Occipital lobe (tissue), 2 donors: ENCODE results near the gene TSHZ1. TPM values are rescaled to one million over a fixed set of nuclear protein-coding genes. Genes with fewer than 3 reads are reported as not detected.

Experiments used
- DNase-seq: peaks from one replicate; lab custom pipeline; 2025; lab: John Stamatoyannopoulos, UW
- total RNA-seq: library from RNA; depleted of rRNA; stranded (reverse); fragments of >200 nt; gene quantifications from one replicate; pipeline ENCODE4 v1.2.3, GENCODE V29; 2014

The TSHZ1 gene
- total RNA-seq, 1 donor from 2014 or later: 4.1 TPM

DNA sequence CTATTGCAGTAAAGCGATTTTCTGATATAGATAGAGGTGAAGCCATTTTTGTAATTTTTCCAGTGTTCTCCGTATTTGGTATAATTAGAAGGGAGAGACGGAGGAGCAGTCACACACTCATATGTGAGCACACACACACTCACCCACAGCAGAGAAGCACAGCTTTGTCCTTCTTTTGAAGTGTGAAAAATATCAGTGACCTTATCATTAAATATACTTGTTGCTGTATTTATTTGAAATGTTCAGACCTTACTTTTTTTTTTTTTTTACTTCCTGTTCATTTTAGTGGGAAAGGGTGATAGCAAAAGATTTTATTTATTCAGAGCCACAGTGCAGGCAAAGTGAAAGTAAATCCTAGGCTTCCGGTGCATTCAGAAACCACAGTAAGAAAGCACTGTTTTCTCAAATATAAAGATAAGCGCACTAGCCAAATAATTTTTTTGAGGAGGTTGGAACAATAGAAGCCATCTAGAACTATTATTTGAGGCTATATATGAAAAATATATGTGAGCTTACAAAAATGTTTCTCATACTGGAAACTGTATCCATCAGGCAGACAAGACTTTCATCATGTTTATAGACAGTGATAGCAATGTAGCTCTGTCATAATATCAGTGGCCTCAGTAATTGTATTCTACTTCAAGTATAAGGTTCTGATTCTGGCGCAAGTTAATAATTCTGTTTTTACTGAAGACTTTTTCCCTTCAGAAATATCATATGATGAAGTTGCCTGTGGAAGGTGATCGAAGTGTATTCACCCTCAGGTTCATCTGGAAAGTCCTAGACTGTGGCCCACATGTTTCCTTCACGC lies 37.2 kb downstream of the TSHZ1 start:
- DNase-seq: no peak

DNA sequence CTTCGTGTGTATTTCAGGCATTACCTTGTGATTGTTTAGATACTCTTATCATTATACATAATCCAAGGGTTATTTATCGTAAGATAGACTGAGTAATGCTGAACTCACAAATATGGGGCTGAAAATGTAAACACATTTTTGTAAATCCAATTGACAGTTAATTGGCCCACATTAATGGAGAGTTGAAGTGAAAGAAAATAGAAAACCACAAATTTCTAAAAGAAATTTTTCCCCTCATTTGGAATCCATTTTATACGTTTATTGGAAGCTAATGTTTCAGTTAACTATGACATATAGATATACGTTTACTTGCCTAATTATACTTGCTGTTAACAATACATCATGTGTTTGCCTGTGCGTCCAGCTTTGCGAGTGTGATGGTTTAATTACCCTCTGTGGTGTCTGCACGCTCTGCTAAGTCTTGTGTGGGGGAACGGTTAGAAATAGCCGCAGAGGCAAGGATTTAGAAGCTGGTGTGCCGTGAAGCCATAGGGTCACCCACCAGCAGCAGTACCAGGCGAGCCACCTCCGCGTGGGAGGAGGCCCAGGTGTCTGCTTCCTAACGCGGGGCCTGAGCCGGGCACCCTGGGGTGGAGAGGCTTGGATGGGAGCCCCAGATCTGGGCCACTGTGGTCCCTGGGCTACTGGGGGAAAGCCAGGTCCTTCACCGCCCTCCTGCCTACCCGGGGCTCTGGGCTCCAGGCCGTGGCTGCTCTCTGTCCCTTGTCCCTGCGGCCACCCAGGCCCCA lies 38.0 kb downstream of the TSHZ1 start:
- DNase-seq: no peak

DNA sequence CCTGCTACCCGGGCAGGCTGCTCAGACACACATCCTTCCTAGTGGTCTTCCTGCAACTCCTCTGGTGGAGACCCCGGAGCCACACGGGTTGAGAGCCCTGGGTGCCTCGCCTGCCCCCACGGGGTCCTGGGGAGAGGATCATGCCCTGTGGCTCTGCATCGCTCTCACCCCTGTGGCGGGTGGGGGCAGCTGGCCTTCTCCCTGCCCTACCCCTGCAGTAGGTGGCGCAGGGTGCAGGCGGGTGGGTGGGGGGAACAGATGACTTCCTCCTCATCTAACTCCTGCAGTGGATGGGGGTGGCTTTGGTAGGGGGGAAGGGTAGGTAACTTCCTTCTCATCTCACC lies 38.5 kb downstream of the TSHZ1 start:
- no peak for DNase-seq

DNA sequence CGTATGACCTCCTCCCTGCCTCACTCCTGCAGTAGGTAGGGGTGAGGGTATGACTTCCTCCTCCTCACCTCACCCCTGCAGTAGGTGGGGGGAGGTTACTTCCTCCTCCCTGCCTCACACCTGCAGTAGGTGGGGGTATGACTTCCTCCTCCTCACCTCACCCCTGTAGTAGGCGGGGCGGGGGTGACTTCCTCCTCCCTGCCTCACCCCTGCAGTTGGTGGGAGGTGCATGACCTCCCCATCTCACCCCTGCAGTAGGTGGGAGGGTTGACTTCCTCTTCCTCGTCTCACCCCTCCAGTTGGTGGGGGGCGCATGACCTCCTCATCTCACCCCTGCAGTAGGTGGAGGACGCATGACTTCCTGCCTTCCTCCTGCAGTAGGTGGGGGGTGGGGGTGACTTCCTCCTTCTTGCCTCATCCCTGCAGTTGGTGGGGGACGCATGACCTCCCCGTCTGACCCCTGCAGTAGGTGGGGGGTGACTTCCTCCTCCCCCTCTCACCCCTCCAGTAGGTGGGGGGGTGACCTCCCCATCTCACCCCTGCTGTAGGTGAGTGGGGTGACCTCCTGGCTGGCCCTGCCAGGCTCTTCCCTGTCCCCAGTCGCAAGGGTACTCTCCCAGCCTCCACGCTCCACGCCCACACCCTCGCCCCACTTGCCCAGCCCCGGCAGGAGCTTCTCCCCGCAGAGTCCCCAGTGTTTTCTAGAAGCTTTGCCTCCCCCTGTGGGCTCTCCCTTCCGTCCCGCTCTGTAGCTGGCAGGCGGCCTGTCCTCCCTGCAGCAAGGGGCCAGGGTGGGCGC lies 39.3 kb downstream of the TSHZ1 start:
- no peak for DNase-seq

DNA sequence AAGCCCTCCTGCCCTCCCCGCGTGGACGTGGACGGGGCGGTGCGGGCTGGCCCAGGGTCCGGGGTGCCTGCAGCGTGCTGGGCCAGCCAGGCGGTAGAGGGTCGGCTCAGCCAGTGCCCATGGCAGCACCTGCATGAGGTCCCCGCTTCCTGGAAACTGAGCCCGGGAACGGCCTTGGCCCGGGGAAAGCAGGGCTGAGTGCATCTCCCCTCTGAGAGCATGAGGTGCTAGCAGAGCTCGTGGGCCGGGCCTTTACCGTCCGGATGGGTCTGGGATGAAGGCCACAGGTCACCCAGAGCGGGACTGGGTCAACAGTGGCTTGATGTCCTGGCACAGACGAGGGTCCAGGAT lies 39.8 kb downstream of the TSHZ1 start:
- DNase-seq: no peak

DNA sequence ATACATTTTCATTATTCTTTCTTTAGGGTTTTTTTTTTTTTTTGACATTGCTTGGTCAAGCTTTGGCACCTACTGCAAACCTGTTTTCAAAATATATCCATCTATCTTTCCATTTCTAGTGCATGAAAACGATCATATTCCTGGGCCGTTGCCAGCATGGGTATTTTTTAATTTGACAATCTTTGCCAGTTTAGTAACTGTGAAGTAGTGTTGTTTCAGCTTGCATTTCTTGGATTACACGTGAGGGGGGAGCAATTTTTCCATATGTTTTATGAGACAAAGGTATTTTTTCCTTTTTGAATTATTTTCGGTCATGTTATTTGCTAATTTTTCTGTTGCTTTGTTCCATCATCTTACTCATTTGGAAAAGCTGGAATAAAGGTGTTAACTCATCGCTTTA lies 40.9 kb downstream of the TSHZ1 start:
- no peak for DNase-seq

DNA sequence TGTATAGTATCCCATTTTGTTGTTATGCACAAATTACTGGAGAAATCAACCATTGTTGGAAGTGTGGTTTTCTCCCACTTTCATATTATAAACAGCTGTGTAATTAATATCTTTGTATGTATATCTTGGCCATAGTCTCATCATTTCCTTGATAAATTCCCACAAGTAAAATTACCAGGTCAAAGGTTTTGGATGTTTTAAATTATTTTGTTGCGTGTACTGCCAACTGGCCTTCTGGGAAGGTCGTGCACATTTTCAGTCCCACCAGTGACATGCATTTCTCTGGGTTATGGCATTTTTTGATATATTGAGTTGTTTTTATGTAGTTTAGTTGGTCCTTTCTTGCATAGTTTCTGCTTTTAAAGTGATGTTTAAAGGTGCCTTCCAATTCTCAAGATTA lies 41.5 kb downstream of the TSHZ1 start:
- DNase-seq: no peak

DNA sequence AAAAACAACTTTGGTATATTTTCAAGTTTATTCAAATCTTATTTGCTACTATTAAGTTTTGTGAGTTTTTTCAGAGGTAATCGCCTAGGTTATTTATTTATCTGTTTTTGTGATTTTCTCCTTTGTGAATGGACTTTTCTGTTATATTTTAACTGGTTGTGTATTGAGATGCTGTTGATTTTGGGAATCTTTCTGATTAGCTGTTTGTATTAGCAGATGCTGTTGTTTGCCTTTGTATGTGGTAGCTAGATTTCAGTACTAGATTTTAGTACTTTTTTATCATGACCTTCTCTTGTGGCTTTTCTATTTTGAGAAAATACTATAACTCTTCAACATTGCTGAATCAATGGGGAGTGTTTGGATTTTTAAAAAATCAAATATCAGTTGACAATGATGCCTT lies 42.4 kb downstream of the TSHZ1 start:
- no peak for DNase-seq

DNA sequence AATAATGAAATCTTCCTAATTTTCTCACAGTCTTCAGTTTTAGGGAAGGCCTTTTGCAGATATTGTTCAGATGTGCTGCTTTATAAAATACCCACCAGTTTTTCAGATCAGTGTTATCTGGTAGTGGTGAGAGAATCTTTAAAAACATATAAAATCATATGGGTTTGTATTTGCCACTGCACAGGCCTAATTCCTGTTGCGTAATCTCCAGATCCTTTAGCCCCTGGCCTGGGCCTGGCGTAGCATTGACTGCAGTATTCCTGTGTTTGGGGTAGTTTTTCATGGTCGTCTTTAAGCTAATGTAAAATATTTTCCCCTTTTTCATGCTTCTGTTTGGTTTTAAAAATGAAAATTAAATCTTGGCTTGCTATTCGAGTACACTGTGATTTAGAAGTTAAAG lies 43.2 kb downstream of the TSHZ1 start:
- DNase-seq: no peak

DNA sequence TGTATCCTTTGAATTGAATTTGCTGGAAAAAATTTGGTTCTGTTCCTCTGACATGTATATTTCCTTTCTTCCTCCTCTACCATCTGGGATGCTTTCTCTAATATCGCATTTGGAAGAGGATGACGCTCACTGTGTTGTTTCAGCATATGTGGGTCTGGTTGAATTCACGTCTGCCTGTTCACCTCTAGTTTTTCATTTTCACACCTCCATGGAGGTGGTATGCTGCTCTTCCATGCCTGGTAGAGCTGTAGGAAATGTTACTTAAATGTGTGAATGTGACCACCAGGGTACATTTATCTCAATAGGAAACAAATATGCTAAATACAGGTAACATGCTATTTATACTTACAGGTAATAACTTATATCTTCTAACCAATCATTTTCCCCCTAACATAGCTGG lies 44.5 kb downstream of the TSHZ1 start:
- no peak for DNase-seq

DNA sequence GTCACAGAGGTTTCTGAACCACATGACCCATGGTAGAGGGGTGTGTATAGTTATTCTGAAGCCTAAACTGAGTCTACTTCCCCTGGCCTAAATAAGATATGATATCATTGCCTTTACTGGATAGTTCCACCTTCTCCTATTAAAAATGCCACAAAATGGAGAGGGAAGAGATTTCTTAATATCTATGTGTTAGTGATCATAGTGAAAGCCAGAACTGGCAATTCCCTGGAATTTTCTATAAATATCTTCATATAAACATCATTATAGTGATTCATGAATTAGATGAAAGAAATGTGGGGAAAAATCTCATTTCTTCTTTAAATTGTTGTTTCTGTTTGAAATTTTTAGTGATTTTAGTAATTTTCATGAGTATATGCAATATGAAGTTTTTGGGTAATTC lies 45.8 kb downstream of the TSHZ1 start:
- DNase-seq: no peak

DNA sequence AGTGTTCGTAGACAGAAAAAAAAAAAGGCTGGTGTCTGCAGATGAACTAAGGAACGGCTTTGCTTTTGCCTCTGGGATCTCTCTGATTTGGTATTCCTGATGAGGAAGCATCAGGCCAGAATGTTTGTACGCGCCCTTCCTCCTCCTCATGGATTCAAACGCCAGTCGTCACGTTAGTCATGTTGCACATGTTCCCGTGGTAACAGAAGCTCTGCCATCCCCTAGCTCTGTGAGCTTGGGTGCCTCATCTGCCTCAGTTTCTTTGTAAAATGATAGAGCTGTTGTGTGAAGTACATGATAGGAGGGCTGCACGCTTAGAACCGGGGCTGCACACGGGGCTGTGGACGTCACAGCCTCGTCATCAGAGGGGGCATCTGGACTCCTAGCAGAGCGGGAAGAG lies 47.0 kb downstream of the TSHZ1 start:
- DNase-seq: no peak

DNA sequence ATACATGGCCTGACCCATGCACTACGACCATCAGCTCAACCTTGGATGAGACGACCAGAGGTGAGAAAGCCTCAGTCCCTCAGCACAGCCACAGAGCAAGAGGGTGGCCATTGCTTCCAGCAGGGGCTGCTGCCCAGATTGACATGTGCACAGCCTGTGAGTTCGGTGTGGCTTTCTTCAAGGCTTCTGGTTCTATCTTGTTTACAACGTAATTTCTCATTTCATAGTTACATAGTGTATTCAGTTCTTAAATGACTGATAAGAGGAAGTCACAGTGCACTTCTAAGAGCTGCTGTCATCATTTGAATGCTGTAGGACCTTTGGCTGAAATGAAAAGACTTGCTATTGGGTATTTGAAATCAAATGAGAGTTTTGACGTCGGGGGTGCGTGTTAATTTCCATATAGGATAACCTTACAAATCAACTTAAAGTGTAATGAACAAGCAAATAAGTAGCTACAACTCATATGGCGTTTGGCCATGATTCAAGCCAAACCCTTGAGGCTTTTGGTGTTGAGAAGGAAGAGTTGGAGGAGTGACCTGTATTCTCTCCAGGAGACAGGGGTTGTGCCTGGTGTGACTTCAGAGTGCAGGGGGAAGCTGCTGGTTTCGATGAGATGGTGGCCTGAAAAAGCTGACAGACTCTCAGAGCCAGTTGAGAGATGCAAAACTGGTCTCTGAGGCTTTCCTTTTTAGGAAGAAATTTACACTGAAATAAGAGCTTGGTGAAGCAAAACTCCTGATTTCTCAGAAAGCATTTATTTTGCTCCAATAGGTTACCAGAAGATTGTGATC lies 51.0 kb downstream of the TSHZ1 start:
- DNase-seq: no peak

DNA sequence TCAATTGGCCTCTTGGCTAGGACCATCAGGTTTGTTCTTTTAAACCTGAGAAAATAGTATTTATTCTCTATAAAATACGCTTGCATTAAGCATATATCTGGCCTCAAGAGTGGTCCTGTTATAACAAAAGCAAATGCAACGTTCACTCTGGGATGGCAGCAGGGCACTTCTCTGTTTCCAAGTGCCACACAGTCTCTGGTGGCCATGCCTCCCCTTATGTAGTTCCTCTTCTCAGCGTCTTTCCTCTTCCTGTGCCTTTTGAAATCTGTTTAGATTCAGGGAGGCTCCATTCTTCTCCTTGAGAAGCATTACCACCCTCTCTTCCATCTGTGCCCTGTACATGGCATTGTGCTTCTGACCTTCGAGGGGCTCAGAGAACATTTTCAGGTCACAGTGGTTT lies 51.9 kb downstream of the TSHZ1 start:
- DNase-seq: no peak

DNA sequence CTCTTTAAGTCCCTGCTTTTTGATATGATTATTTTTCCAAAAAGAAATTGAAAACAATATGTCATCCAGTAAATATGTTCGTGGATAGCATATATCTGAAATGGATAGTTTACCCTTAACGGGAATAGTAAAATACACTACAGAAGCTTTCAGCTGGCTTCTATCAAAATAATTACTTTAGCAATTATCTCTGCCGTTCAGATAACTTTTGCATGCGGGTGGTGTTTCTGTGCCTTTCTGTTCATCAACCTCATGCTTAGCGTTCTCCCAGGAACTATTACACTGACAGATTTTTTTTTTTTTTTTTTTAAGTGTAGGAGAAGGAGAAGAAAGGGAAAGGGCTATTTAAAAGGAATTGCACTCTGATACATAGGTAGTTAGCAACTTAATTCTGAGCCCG lies 53.6 kb downstream of the TSHZ1 start:
- DNase-seq: no peak

DNA sequence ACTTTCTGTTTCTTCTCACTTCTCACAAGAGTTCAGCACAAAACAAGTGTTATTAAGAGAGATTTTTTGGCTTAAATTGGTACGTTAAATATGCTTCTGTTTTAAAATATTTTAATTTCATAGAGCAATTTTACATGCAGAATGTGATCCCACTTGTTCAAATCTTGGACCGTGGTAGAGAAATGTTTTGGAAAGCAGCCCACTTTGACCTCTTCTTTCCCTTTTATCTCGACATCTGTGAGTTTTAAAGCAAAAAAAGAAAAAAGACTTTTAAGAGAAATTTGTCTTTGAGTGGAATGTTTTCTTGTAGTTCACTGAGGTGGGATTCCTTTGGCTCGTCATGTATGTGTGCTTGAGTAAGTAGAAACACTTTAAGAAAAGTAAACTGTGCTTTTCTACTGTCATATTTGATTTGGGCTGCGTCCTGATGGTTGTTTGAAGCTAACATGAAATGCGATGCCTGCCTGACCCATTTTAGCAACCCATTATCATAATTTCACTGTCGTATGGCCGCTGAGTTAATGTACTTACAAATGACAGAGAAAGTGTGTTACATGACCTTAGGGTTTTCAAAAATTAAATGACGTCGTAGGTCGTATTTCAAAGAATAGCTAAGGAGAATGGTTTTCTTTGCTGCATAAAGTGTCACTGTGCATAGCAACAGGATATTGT lies 54.5 kb downstream of the TSHZ1 start:
- no peak for DNase-seq

DNA sequence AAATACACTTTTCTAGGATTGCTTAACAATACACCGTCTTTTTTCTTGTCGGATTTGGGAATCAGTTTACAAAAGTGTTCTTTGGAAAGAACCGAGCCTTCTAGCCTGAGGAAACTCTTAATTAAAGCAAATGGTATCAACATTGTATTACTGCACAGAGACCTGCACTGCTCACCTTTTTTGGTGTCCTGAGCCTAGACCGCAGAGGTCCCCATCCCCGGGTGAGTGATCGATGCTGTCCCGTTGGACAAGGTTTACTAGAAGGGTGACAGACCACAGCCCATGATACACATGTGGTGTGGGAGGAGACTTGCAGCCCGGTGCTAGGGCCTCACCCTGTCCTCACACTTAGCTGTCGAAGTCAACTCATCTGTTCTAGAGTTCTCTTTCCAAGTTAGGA lies 55.3 kb downstream of the TSHZ1 start:
- DNase-seq: no peak

DNA sequence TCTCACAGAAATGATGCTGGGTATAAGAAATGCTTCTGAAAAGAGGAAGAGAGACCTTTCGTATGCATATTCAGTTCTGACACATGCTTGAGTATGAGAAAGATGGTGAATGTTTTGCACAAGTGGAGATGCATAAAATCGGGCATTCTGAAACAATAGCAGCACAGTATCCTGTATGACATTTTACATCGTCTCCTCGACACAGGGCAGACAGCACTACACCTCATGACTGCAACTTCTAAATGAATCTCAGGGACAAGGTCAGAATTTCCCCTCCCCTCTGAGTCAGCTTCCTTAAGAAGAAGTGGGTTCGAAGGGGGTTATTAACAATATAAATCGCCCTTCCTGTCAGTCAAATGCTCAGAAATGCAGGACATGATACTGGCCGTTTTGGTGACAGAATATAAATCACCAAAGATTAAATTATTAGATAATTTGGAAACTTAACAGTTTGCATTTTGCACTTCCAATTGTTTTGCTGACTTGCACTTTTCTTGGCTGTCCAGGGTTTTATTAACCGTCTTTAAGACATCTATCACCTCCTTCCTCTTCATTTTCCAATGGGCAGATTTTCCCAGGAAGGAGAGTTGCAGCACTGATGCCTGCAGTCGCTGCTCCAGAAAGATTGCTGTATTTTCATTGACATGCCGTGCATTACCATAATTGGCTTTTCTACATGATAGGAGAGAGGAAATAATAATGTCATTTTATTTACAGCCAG lies 57.2 kb downstream of the TSHZ1 start:
- DNase-seq: no peak

DNA sequence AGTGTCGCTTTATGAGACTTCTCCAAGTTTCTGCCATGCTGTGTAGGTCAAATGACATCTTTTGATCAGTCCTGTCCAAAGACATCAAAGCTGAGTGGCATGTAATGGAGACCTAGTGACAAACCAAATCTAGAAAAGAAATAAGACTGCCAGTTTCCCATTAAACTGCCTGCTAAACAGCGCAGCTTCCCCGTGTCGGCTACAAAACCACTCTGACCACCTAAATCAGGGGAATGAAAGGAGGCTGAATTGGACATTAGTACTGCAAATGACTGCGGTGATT lies 57.7 kb downstream of the TSHZ1 start:
- DNase-seq: no peak

DNA sequence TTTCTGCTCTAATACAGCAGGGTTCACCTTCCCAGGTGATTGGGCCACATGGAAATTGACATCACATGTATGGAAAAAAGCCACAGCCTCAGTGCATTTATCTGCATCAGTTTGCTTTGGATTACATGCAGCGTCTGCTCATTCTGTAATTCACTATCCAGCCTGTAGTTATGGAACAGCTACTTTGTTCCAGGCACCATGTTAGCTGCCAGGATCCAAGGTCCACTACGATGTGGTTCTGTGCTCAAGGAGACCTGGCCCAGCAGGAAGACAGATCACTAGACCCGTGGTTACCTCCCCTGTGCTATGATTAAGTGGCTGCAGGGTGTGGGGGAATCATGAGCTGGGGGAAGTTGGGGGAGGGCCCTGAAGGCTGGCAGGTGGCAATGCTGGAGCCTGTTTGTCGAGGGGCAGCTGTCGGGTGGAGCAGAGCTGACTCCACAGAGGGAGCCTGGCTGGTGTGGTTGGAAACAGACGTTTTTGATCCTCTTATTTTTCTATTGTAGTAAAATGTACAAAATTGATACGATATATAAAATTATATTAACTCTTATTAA lies 58.6 kb downstream of the TSHZ1 start:
- DNase-seq: no peak
